ENCODE measurements around the gene CST7.
"Not testable (repeated sequence)": the region's sequence is repeated elsewhere in the genome, so short reads cannot be mapped to it uniquely, and the experiment has no call there.

The CST7 gene

GRCh38 chr20:24998631-24999445 is 49.8 kb downstream of the CST7 start:
- Histone ChIP-seq H3K9ac (no peak overlapping the region), H3K9me3 (no peaks in the 10 kb centered on the region), H3K27me3 (no peaks in the 10 kb centered on the region), H3K4me1 (peaks cover 28% of the 10 kb centered on the region), H3K36me3 (peaks cover 7% of the 10 kb centered on the region), H4K20me1 (no peaks in the 10 kb centered on the region), H3K27ac (no peak overlapping the region), H3K4me3 (no peak overlapping the region), H3K4me2 (no peak overlapping the region)
- TF ChIP-seq Cebpa-rat (IDR thresholded peaks at IDR 0.05) = no peak

- H3K4me3 ChIP-seq = no peak overlapping the region
- H3K4me1 ChIP-seq = peaks cover 20% of the 10 kb centered on the region
- H3K27me3 ChIP-seq = no peaks in the 10 kb centered on the region
- peaks cover 7% of the 10 kb centered on the region for H3K36me3 ChIP-seq
- no peak overlapping the region for H3K9ac ChIP-seq
- no peaks in the 10 kb centered on the region for H3K9me3 ChIP-seq
- H3K4me2 ChIP-seq = no peak overlapping the region
- TF ChIP-seq Cebpa-rat (IDR thresholded peaks at IDR 0.05) = no peak
- H3K27ac ChIP-seq = no peak overlapping the region
- H4K20me1 ChIP-seq = no peaks in the 10 kb centered on the region
Measured at GRCh38 chr20:24999568-24999967, 50.5 kb downstream of the CST7 start.

GRCh38 chr20:25000268-25000801 is 51.3 kb downstream of the CST7 start:
- H3K27me3 ChIP-seq = no peaks in the 10 kb centered on the region
- no peak overlapping the region for H3K9ac ChIP-seq
- H3K36me3 ChIP-seq = peaks cover 12% of the 10 kb centered on the region
- no peak overlapping the region for H3K4me3 ChIP-seq
- no peak for TF ChIP-seq Cebpa-rat (IDR thresholded peaks at IDR 0.05)
- H3K4me1 ChIP-seq = peaks cover 14% of the 10 kb centered on the region
- no peaks in the 10 kb centered on the region for H4K20me1 ChIP-seq
- H3K9me3 ChIP-seq = no peaks in the 10 kb centered on the region
- no peak overlapping the region for H3K27ac ChIP-seq
- H3K4me2 ChIP-seq = no peak overlapping the region

GRCh38 chr20:25001323-25001722 is 52.3 kb downstream of the CST7 start:
- H3K9me3 ChIP-seq, H4K20me1 ChIP-seq, H3K27ac ChIP-seq, H3K4me2 ChIP-seq, H3K9ac ChIP-seq, H3K4me3 ChIP-seq, H3K4me1 ChIP-seq, H3K27me3 ChIP-seq: not testable (repeated sequence)
- H3K36me3 ChIP-seq = peaks cover 22% of the 10 kb centered on the region

DNA sequence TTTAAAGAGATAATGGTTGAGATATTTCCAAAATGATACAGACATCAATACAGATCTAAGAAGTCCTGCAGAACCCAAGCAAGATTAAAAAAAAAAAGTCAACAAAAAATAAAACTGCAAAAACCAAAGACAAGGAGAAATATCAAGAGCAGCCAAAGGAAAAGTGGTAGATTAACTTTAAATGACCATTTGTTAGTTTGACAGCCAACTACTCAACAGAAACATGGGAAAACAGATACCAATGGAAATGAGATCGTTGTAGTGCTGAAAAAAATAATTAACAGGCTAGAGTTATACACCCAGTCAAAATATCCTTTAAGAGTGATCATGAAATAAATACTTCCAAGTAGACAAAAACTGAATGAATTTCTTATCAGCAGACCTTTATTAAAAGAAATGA is 53.9 kb downstream of the CST7 start:
- H3K27me3 ChIP-seq = no peaks in the 10 kb centered on the region
- H3K9me3 ChIP-seq = no peaks in the 10 kb centered on the region
- H3K4me2 ChIP-seq = no peak overlapping the region
- TF ChIP-seq Cebpa-rat (IDR thresholded peaks at IDR 0.05) = no peak
- H3K4me1 ChIP-seq = no peaks in the 10 kb centered on the region
- no peak overlapping the region for H3K4me3 ChIP-seq
- H4K20me1 ChIP-seq = no peaks in the 10 kb centered on the region
- peaks cover 39% of the 10 kb centered on the region for H3K36me3 ChIP-seq
- H3K27ac ChIP-seq = no peak overlapping the region
- no peak overlapping the region for H3K9ac ChIP-seq

DNA sequence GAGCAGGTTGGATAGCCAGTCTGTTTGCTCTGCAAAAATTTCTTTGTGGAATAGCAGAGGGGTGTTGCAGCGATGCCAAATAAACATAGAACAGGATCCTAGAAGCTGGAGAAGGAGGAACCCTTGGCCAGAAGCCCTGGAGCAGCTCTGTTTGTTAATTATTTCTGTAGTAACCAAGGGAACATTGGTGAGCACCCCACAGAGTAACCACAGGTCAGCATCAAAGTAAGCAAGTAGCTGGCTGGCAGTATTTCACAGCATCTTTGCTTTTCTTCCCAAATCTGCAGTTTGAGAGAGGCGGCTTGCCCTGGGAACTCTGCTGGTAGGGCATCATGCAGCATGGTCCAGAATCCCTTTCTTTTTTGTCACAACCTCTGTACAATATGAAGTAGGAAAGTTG is 56.2 kb downstream of the CST7 start:
- Histone ChIP-seq H4K20me1 (no peaks in the 10 kb centered on the region), H3K27me3 (no peaks in the 10 kb centered on the region), H3K36me3 (peaks cover 61% of the 10 kb centered on the region), H3K4me2 (no peak overlapping the region), H3K4me1 (peaks cover 9% of the 10 kb centered on the region; the same call in 1 of the 2 replicates), H3K9ac (no peak overlapping the region), H3K27ac (no peak overlapping the region), H3K4me3 (no peak overlapping the region), H3K9me3 (no peaks in the 10 kb centered on the region)
- no peak for TF ChIP-seq Cebpa-rat (IDR thresholded peaks at IDR 0.05)

- H3K4me1 ChIP-seq = peaks cover 9% of the 10 kb centered on the region; the same call in 1 of the 2 replicates
- H3K4me3 ChIP-seq = no peak overlapping the region
- TF ChIP-seq Cebpa-rat (IDR thresholded peaks at IDR 0.05) = no peak
- H4K20me1 ChIP-seq = no peaks in the 10 kb centered on the region
- no peak overlapping the region for H3K27ac ChIP-seq
- no peak overlapping the region for H3K4me2 ChIP-seq
- peaks cover 65% of the 10 kb centered on the region for H3K36me3 ChIP-seq
- no peak overlapping the region for H3K9ac ChIP-seq
- no peaks in the 10 kb centered on the region for H3K27me3 ChIP-seq
- H3K9me3 ChIP-seq = no peaks in the 10 kb centered on the region
Measured at GRCh38 chr20:25005661-25006060, 56.6 kb downstream of the CST7 start.

DNA sequence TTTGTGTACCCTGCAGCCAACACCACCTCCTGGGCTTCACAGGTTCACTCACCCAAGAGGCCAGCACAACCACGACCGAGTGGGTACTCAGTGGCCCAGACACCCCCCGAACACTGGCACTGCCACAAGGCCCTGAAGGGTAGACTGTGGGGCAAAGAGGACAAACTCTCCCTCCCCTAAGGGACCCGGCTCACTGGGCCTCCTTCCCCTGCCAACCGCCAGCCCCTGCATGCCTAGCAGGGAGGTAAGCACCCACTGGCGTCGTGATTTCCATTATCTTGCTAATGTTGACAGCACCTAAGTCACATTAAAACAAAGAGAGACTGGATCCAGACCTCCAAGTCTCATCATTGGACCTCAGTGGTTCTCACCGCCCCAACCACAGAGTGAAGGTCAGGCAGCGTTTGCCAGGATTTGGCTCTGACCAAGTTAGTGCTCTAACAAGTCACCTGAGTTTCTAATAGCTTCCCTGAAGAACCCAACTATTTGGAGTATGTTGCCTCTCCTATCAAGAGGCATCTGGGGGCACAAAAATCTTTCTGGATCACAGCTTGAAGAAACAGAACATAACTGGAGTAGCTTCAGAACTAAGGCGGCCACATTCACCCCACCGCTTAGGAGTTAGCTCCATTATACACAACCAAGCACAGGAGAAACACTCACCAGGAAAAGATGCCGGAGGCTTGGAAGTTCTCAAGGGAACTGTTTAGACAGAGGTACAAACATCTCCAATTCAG is 57.5 kb downstream of the CST7 start:
- Histone ChIP-seq H3K4me3 (no peak overlapping the region), H3K4me1 (peaks cover 9% of the 10 kb centered on the region; the same call in 1 of the 2 replicates), H3K4me2 (no peak overlapping the region), H4K20me1 (peaks cover 3% of the 10 kb centered on the region; the same call in 1 of the 2 replicates), H3K9ac (no peak overlapping the region), H3K27ac (no peak overlapping the region), H3K27me3 (no peaks in the 10 kb centered on the region), H3K36me3 (peaks cover 75% of the 10 kb centered on the region), H3K9me3 (no peaks in the 10 kb centered on the region)
- TF ChIP-seq Cebpa-rat (IDR thresholded peaks at IDR 0.05) = no peak

- no peak overlapping the region for H3K9ac ChIP-seq
- H3K27me3 ChIP-seq = no peaks in the 10 kb centered on the region
- H3K4me2 ChIP-seq = no peak overlapping the region
- H4K20me1 ChIP-seq = peaks cover 7% of the 10 kb centered on the region; the same call in 1 of the 2 replicates
- peaks cover 9% of the 10 kb centered on the region; the same call in 1 of the 2 replicates for H3K4me1 ChIP-seq
- peaks cover 83% of the 10 kb centered on the region for H3K36me3 ChIP-seq
- no peak for TF ChIP-seq Cebpa-rat (IDR thresholded peaks at IDR 0.05)
- no peak overlapping the region for H3K4me3 ChIP-seq
- H3K27ac ChIP-seq = no peak overlapping the region
- no peaks in the 10 kb centered on the region for H3K9me3 ChIP-seq
Measured at GRCh38 chr20:25007491-25008305, 58.6 kb downstream of the CST7 start.

All from BLaER1 (cell line).